Stromal cell of bone marrow (primary cell): ENCODE results near the gene BAX.

ENCODE experiments used
- DNase-seq: peaks from one replicate; pipeline ENCODE4 v3.0.0-alpha.2; 2012; ENCODE audit warnings: low read depth

The BAX gene

DNA sequence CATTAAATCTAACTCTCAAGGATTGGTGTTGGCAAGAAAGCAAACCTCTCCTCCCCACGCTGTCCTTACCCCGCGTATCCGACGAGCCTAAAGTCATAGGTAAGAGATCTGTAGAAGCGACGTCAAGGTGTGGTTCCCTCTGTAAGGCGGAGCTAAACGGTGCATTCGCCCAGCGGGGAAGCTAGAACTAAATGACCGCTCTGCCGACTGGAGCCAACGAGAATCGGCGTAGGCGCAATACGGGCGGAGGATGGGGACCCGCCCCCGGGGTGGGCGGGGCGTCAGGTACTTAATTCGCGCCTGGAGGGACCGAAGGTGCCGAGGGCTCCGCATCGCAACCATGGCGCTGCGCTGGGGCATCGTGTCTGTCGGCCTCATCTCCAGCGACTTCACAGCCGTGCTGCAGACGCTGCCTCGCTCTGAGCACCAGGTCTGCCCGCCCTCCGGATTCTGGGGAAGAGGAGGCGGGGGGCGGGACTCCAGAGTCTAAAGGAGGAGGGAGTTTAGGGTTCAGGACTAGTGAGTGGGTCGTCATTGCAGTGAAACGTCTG, 21.2 kb upstream of the BAX start, which contains the start of gene DHDH:
Gene DHDH, plus strand, starts transcription at position 318 of the 551 bp plus-strand sequence. Its CDS starts 23 bp downstream, at position 341.
- DNase-seq, result no peak

DNA sequence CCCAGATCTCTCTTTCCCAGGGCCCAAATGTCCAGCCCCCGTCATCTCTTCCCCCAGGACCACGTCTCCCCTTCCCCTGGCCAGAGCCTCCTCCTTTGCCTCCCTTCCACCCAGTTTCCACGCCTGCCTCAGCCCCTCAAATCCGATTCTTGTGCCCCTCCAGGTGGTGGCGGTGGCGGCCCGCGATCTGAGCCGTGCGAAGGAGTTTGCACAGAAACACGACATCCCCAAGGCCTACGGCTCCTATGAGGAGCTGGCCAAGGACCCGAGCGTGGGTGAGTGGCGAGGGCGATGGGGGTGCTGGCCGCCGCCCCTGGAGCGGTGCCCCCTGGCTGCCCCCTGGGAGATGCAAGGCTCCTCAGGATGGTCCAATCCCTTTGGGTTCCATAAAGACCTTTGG, 19.8 kb upstream of the BAX start:
- DNase-seq, result no peak

DNA sequence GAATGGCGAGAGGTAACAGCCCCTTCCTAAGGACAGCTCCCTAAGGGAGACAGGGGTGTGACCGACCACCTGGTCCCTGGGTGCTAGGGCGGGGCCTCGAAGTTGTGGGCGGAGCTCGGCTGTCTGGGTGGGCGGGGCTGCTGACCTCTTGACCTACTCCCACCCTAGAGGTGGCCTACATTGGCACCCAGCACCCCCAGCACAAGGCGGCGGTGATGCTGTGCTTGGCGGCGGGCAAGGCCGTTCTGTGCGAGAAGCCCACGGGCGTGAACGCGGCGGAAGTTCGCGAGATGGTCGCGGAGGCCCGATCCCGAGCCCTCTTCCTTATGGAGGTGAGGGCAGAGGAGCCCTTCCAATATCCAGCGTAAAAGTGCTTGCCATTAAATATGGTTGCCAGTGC, 18.8 kb upstream of the BAX start:
- no peak for DNase-seq

DNA sequence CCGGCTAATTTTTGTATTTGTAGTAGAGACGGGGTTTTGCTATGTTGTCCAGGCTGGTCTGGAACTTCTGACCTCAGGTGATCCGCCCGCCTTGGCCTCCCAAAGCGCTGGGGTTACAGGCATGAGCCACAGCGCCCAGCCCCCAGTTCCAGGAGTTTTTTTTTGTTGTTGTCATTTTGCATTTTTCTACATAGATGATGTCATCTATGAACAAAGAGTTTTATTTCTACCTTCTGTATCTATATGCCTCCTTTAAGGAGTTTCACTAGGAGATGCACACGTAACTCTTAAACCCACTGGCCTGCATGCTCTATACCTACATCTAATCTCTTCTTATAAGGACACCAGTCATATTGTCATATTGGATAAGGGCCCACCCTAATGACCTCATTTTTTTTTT, 16.4 kb upstream of the BAX start:
- no peak for DNase-seq

DNA sequence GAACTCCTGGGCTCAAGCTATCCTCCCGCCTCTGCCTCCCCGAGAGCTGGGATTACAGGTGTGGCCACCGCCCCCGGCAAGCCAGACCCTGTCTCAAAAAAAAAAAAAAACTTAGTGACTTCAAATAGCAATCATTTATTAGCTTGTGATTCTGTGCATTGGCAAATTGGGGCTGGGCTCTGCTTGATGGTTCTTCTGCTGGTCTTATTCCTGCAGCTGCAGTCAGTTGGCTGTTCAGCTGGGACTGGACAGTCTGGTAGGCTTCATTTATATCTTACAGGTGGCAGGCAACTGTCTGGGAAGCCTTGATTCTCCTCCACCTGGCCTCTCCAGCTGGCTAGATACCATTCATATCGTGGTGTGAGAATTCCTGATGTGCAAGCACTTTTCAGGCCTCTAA, 13.8 kb upstream of the BAX start:
- DNase-seq, result no peak

DNA sequence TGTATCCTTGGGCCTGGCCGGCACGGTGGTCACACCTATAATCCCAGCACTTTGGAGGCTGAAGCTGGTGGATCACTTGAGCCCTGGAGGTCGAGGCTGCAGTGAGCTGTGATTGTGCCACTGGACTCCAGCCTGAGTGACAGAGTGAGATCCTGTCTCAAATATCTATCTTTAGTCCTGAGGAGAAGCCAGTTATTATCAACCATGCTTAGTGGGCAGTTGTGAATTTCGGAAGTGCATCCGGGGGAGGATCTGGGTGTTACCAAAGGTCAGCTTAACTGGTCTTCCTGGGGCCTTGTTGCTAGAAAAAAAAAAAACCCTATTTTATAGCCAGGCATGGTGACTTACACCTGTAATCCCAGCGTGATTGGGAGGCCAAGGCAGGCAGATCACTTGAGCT, 11.6 kb upstream of the BAX start:
- DNase-seq, result no peak

DNA sequence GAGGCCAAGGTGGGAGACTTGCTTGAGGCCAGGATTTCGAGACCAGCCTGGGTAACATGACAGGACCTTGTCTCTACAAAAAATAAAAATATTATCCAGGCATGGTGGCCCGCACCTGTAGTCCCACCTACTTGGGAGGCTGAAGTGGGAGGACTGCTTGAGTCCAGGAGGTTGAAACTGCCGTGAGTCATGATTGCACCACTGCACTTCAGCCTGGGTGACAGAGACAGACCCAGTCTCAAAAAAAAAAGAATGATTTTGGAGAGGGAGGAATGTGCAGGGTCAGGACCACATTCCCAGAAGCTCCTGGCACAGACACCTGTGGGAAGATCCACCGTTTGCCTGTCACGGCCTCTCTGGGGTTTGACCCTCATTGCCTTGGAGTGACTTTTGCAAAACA, 9.3 kb upstream of the BAX start:
- DNase-seq, result no peak

DNA sequence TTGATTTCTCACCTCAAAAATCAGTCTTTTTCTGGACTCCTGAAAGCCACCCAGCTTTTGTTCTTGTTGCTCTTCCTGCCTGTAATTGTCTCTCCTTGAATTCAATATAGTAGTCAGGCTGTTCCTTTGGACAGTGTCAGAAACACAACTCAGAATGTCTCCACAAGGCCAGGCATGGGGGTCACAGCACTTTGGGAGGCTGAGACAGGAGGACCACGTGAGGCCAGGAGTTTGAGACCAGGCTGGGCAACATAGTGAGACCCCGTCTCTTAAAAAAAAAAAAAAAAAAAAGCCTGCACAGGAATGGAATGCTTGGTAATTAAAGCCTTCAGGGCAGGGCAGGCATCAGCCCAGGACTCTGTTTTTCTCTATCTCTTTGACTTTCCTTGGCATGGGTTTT, 8.9 kb upstream of the BAX start:
- no peak for DNase-seq

DNA sequence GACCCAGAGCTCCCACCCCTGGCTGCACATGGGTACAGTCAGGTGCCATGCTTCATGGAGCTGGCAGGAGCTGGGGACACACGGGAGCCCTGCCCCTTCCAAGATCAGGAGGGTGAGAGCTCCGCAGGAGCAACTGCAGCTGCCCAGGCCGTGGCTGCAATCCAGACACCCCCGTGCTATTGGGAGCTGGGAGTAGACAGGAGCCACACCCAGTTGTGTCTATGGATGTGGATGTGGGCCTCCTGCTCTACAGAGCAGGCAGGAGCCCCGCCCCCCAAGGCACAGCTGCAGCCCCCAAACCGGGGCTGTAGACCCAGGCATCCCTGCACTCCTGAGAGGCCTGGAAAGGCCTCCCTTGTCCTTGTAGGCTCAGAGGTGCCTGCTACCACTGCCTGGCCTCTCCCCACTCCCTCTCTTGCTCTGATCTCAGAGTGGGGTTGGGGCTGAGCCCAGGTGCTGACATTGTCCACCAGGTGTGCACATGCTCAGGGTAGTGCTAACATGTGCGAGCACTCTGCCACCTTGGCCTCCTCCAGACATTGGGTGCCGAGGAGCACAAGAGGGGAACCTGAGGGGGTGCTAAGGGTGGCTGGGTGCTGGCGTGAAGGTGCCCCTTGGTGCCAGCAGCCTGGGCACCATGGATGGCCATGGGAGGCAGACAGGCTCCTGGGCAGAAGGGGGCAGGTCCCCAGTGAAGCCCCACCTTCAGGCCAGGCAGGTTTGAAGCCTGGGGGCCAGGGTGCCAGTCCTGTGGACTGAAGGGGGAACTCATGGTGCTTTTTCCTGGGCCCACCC, 8.0 kb upstream of the BAX start:
- DNase-seq, result no peak

DNA sequence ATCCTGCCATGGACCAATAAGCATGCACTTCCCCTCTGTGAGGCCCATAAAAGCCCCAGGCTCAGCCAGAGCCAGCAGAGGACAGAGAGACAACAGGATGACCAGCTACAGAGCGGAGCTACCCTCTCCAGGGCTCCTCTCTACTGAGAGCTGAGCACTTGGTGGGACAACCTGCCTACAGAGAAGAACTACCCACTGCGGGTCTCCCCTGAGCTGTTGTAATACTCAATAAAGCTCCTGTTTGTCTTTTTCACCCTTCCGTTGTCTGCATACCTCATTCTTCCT, 7.5 kb upstream of the BAX start:
- no peak for DNase-seq

DNA sequence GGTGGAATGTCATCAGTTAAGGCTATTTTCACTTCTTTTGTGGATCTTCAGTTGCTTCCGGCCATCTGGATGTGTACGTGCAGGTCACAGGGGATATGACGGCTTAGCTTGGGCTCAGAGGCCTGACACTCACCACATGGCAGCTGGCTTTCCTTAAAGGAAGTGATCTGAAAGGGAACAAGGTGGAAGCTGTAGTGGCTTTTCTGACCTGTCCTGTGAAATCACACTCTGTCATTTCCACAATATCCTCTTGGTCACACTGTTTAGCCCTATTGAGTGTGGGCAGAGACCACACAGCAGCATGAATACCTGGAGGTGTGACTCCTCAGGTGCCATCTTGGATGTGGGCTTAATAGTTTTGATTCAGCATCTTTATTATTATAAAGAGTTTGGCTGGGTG, 4.5 kb upstream of the BAX start:
- no peak for DNase-seq

DNA sequence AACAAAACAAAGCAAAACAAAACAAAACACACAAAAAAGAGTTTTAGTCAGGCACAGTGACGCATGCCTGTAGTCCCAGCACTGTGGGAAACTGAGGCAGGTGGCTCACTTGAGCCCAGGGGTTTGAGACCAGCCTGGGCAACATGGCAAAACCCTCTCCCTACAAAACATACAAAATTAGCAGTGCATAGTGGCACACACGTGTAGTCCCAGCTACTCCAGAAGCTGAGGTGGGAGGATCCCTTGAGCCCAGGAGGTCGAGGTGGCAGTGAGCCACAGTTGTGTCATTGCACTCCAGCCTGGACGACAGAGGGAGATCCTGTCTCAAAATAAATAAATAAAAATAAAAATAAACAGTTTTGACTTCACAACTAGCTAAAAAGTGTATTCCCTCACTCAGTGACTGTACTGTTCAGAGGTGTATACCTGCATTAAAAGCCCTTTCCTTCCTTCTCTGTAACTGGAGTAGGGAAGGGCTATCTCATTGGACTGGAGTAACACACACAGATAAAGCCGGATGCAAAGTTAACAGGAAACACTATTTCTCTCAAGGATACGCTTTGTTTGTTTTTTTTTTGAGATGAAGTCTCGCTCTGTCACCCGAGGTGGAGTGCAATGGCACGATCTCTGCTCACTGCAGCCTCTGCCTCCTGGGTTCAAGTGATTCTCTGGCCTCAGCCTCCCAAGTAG, 3.7 kb upstream of the BAX start:
- no peak for DNase-seq

DNA sequence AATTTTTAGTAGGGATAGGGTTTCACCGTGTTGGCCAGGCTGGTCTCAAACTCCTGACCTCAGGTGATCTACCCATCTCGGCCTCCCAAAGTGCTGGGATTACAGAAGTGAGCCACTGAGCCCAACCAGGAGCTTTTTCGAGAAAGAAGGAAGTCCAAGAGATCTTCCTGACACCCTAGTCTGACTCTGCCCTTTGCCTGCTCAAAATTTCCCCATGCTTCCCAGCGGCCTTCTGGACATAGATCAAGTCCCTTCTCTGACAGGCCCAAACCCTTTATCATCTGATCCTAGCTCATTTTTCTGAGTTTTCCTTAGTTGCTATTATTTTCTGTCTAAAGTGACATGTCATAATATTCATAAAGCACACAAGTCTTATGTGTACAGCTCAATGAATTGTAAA, 1.5 kb upstream of the BAX start:
- DNase-seq, result no peak

DNA sequence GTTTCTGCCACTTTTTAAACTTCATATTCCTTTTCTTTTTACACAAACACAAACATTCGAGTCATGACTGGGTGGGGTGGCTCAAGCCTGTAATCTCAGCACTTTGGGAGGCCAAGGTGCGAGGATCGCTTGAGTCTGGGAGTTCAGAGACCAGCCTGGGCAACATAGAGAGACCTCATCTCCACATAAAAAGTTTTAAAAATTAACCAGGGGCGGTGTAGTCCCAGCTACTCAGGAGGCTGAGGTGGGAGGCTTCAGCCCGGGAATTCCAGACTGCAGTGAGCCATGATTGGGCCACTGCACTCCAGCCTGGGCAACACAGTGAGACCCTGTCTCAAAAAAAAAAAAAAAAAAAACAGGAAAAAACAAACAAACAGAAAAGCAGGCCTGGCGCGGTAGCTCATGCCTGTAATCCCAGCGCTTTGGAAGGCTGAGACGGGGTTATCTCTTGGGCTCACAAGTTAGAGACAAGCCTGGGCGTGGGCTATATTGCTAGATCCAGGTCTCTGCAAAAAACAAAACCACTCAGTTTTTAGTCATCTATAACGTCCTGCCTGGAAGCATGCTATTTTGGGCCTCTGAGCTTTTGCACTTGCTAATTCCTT, 583 bp upstream of the BAX start:
- DNase-seq, result no peak

DNA sequence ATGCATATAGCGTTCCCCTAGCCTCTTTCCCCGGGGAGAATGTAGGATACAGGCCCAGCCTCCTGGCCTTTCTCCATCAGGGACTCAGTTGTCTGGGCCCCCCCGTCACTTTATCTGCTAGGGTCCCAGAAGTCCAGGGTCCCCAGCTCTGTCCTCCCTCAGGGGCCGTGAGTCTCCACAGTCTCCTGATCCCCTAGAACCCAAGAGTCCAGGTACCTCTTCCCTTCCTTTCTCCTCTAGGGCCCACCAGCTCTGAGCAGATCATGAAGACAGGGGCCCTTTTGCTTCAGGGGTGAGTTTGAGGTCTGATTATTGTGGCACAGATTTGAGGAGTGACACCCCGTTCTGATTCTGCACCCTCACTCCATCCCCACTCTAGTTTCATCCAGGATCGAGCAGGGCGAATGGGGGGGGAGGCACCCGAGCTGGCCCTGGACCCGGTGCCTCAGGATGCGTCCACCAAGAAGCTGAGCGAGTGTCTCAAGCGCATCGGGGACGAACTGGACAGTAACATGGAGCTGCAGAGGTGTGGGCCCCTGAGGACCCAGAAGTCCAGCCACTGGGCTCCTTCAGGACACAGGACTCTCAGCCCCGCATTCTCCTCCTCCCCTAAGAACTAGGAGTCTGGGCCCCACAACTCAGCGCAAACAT, 758 bp downstream of the BAX start:
- DNase-seq, result no peak

DNA sequence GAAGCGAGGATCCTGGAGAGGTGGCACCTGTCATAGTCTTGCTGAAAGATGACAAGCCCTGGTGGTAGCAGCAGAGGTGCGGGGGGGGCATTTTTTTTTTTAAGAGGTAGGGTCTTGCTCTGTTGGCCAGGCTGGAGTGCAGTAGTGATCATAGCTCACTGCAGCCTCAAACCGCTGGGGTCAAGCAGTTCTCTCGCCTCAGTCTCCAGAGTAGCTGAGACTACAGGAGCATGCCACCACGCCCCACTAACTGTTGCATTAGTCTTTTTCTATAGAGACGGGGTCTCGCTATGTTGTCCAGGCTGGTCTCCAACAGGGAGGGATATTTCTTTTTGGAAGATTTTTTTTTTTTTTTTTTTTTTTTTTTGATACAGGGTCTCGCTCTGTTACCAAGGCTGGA, 3.3 kb downstream of the BAX start:
- no peak for DNase-seq

DNA sequence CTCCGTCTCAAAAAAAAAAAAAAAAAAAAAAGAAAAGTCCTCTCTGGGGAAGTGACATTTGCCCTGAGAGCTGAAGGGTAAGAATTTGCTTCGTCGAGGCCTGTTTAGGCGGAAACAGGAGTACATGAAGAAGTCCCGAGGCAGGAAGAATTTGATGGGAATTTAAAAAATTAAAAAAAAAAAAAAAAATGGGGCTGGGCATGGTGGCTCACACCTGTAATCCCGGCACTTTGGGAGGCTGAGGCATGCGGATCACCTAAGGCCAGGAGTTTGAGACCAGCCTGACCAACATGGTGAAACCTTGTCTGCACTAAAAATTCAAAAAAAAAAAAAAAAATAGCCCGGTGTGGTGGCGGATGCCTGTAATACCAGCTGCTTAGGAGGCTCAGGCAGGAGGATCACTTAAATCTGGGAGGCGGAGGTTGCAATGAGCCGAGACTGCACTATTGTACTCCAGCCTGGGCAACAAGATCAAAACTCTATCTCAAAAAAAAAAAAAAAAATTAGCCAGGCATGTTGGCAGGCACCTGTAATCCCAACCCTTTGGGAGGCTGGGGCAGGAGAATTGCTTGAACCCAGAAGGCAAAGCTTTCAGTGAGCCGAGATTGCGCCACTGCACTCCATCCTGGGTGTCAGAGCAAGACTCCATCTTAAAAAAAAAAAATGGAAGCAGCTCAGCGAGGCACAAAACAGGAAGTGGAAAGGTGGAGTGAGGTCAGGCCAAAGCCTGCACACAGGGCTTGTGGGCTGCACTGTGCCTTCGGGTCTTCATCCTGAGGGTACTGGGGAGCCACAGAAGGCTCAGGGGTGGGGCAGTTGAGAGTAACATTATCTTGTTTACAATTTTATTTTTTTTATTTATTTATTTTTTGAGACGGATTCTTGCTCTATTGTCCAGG, 4.9 kb downstream of the BAX start:
- DNase-seq, result no peak

DNA sequence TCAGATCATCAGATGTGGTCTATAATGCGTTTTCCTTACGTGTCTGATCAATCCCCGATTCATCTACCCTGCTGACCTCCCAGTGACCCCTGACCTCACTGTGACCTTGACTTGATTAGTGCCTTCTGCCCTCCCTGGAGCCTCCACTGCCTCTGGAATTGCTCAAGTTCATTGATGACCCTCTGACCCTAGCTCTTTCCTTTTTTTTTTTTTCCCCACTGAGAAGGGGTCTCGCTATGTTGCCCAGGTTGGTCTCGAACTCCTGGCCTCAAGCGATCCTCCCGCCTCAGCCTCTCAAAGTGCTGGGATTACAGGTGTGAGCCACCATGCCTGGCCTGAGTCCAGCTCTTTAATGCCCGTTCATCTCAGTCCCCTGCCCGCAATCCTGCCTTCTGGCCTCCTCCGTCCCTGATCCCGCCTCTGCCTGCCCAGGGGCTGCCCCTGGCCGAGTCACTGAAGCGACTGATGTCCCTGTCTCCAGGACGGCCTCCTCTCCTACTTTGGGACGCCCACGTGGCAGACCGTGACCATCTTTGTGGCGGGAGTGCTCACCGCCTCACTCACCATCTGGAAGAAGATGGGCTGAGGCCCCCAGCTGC, 6.5 kb downstream of the BAX start:
- no peak for DNase-seq

DNA sequence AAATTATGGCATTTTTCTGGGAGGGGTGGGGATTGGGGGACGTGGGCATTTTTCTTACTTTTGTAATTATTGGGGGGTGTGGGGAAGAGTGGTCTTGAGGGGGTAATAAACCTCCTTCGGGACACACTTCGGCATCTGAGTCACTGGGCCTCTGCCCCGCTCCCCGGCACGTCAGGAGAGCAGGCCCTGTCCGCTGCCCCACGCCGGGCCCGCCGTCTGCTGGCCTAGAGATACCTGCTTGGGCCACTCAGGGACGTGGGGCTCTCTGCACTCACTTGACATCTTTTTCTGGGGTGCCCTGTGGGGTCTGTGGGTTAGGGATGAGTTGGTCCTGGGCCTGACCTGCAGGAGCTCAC, 7.0 kb downstream of the BAX start:
- no peak for DNase-seq

DNA sequence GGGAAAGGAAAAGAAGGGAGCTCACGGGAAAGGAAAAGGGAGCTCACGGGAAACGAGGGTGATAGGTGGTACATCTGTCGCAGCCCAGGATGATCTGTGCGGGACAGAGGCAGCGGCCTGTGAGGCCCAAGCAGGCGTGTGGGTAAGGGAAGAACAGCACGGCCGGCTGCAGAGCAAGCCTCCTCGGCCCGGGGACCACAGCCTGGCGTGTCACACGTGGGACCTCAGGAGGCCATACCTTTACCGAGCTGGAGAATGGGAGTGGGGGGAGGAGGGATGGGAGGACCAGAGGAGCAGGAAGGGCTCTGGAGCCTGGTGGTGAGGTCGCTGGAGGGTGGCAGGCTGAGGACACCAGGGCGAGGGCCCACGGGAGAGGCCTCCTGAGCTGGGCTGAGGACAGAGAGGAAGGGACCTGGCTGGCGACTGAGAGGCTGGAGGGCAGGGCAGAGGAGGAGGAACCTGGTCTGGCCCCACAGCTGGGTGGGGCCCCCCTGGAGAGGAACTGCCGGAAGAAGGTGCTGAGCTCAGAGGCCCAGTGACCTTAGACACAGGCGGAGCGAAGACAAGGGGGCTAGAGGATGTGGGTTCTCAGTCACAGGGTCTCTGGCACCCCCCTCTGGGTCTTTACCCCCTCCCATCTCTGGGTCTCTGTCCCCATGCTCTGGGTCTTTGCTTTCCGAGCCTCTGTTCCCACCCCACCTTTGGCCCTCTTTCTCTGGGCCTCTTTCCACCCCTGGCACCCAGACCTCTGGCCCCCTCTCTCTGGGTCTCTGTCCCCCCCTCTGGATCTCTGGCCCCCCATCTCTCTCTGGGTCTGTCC, 7.6 kb downstream of the BAX start:
- DNase-seq, result no peak

DNA sequence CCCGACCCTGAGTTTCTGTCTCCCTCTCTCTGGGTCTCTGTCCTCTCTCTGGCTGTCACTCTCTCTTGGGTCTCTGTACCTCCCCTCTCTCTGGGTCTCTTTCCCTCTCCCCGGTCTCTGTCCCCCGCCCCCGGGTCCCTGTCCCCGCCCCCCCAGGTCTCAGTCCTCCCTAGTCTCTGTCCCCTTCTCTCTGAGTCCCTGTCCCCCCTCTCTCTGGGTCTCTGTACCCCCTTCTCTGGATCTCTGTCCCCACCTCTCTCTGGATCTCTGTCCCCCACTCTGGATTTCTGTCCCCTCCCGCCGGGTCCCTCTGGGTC, 8.1 kb downstream of the BAX start:
- DNase-seq, result no peak
